ENCODE results near the gene RAP1GDS1.

Gene RAP1GDS1, protein sequence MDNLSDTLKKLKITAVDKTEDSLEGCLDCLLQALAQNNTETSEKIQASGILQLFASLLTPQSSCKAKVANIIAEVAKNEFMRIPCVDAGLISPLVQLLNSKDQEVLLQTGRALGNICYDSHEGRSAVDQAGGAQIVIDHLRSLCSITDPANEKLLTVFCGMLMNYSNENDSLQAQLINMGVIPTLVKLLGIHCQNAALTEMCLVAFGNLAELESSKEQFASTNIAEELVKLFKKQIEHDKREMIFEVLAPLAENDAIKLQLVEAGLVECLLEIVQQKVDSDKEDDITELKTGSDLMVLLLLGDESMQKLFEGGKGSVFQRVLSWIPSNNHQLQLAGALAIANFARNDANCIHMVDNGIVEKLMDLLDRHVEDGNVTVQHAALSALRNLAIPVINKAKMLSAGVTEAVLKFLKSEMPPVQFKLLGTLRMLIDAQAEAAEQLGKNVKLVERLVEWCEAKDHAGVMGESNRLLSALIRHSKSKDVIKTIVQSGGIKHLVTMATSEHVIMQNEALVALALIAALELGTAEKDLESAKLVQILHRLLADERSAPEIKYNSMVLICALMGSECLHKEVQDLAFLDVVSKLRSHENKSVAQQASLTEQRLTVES

GRCh38 chr4:98260579-98261404 is at the start of gene RAP1GDS1:
TSS of gene RAP1GDS1 (plus strand) at chr4:98261384. CDS start at chr4:98261566, 182 bp downstream.
- H3K4me1 ChIP-seq (ENCODE audit: insufficient read depth, low read length), result peaks cover 21% of the 10 kb centered on the region
- H3K9ac ChIP-seq (ENCODE audit: low read length), result peak within 1 kb of the TSS; percentile 92
- H3K27ac ChIP-seq (ENCODE audit: low read depth, low read length), result peak within 1 kb of the TSS; percentile 98
- no peaks in the 10 kb centered on the region for H3K36me3 ChIP-seq (ENCODE audit: insufficient read depth, low read length)
- no peaks in the 10 kb centered on the region for H3K27me3 ChIP-seq (ENCODE audit: control insufficient read depth in 1 of 2, insufficient read depth in 2 of 2, low read length in 2 of 2)
- H3K9me3 ChIP-seq (ENCODE audit: low read length), result no peaks in the 10 kb centered on the region
- H3K4me3 ChIP-seq (ENCODE audit: low read depth in 1 of 2, low read length in 2 of 2), result peak within 1 kb of the TSS; percentile 73 to 90

DNA sequence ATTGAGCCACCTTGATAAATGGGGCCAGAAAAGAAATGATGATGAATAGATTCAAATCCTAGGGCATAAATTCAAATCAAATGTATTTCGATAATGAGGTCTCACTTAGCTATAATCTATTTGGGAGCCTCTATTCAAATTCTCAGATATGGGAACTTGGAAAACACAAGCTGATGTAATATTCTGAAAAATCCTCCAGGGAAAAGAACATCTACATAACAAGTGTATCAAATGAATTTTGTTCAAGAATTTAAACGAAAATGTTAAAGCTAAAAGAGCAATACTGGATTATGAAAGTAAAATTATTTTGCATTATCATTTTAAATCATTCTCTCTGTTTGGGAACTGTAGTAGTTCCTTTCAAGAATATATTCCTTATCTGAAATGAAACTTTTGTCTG is 38.9 kb upstream of the RAP1GDS1 start:
- Histone ChIP-seq H3K27me3 (ENCODE audit: control insufficient read depth in 1 of 2, insufficient read depth in 2 of 2, low read length in 2 of 2) (no peaks in the 10 kb centered on the region), H3K9me3 (ENCODE audit: low read length) (no peaks in the 10 kb centered on the region), H3K4me3 (ENCODE audit: low read depth in 1 of 2, low read length in 2 of 2) (no peak overlapping the region), H3K27ac (ENCODE audit: low read depth, low read length) (no peak overlapping the region), H3K9ac (ENCODE audit: low read length) (no peak overlapping the region), H3K36me3 (ENCODE audit: insufficient read depth, low read length) (no peaks in the 10 kb centered on the region), H3K4me1 (ENCODE audit: insufficient read depth, low read length) (no peaks in the 10 kb centered on the region)

DNA sequence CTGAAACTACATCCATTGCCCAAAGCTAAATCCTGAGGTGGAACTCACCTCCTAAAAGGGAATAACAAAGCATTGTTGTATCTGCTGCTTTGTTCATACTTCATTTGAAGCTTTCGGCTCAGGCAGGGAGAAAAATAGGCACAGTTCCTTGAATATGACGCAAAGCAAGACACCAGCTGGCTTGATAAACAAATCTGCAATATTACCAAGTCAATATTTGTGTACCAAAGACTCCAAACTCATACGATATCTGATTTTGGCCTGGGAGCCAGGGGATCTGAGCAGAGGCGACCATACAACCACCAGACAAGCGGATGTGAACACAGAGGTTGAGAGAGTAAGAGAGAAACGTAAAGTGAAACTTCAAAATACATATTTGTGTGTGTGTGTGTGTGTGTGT is 34.8 kb upstream of the RAP1GDS1 start:
- no peaks in the 10 kb centered on the region for H3K9me3 ChIP-seq (ENCODE audit: low read length)
- no peak overlapping the region for H3K27ac ChIP-seq (ENCODE audit: low read depth, low read length)
- no peak overlapping the region for H3K4me3 ChIP-seq (ENCODE audit: low read depth in 1 of 2, low read length in 2 of 2)

DNA sequence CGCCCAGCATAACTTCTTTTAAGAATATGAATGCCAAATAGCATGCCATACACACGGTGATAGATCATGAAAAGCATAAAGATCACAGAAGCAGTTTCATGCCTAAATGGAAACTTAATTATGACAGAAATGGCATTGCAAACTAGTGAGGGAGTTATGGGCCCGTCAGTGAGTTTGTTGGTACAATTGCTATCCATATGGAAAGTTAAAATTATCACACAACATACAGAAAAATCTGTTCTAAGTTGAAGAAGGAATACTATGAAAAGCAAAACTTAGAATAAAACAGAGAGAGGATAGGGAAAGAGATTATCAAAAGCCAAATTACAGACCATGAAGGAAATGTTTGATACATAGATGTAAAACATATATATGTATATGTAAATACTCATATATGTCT is 30.2 kb upstream of the RAP1GDS1 start:
- Histone ChIP-seq H3K27me3 (ENCODE audit: control insufficient read depth in 1 of 2, insufficient read depth in 2 of 2, low read length in 2 of 2) (no peaks in the 10 kb centered on the region), H3K36me3 (ENCODE audit: insufficient read depth, low read length) (no peaks in the 10 kb centered on the region), H3K27ac (ENCODE audit: low read depth, low read length) (no peak overlapping the region), H3K4me1 (ENCODE audit: insufficient read depth, low read length) (no peaks in the 10 kb centered on the region), H3K9ac (ENCODE audit: low read length) (no peak overlapping the region), H3K9me3 (ENCODE audit: low read length) (no peaks in the 10 kb centered on the region), H3K4me3 (ENCODE audit: low read depth in 1 of 2, low read length in 2 of 2) (no peak overlapping the region)

More for the DNA sequence above, 34.8 kb upstream of the RAP1GDS1 start:
- H3K36me3 ChIP-seq (ENCODE audit: insufficient read depth, low read length), result no peaks in the 10 kb centered on the region
- H3K4me1 ChIP-seq (ENCODE audit: insufficient read depth, low read length), result no peaks in the 10 kb centered on the region
- H3K27me3 ChIP-seq (ENCODE audit: control insufficient read depth in 1 of 2, insufficient read depth in 2 of 2, low read length in 2 of 2), result no peaks in the 10 kb centered on the region
- H3K9ac ChIP-seq (ENCODE audit: low read length), result no peak overlapping the region

DNA sequence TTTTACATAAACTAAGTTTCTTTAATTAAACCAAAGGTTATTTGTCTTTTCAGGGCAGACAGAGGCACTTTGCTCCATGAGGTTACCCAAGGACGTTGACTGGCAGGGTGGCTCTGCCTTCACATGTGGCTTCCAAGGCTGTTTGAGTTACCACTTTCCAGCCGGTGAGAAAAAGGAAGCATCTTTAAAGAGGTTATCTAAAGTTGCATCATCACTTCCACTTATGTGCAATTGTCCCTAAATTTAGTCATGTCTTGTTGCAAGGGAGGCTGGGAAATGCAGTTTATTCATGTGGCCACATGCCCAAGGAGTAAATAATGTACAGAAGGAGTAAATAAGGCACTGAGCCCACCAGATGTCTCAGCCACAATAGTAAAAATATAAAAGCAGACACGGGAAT is 29.0 kb upstream of the RAP1GDS1 start:
- no peak overlapping the region for H3K9ac ChIP-seq (ENCODE audit: low read length)
- H3K36me3 ChIP-seq (ENCODE audit: insufficient read depth, low read length), result no peaks in the 10 kb centered on the region
- H3K9me3 ChIP-seq (ENCODE audit: low read length), result no peaks in the 10 kb centered on the region
- no peaks in the 10 kb centered on the region for H3K4me1 ChIP-seq (ENCODE audit: insufficient read depth, low read length)
- no peaks in the 10 kb centered on the region for H3K27me3 ChIP-seq (ENCODE audit: control insufficient read depth in 1 of 2, insufficient read depth in 2 of 2, low read length in 2 of 2)
- H3K4me3 ChIP-seq (ENCODE audit: low read depth in 1 of 2, low read length in 2 of 2), result no peak overlapping the region
- no peak overlapping the region for H3K27ac ChIP-seq (ENCODE audit: low read depth, low read length)

DNA sequence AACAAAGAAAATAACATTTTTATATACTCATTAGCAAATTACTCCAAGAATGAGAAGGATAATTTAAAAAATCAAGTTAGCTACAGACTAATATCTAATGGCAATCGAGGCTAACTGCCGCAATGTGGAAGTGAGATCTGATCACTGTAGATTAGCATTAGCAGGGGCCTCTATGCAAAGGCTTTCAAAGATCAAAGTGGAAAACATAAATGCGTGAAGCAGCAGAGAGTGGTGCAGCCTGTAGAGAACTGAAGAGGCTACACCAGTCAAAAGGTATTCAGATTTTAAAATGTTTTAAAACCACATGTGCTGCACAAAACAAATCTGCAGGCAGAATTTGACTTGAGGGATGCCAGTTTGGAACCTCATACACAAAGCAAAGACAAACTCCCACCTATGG is 24.0 kb upstream of the RAP1GDS1 start:
- Histone ChIP-seq H3K9ac (ENCODE audit: low read length) (no peak overlapping the region), H3K27me3 (ENCODE audit: control insufficient read depth in 1 of 2, insufficient read depth in 2 of 2, low read length in 2 of 2) (no peaks in the 10 kb centered on the region), H3K4me3 (ENCODE audit: low read depth in 1 of 2, low read length in 2 of 2) (no peak overlapping the region), H3K4me1 (ENCODE audit: insufficient read depth, low read length) (no peaks in the 10 kb centered on the region), H3K27ac (ENCODE audit: low read depth, low read length) (no peak overlapping the region), H3K36me3 (ENCODE audit: insufficient read depth, low read length) (no peaks in the 10 kb centered on the region), H3K9me3 (ENCODE audit: low read length) (no peaks in the 10 kb centered on the region)

DNA sequence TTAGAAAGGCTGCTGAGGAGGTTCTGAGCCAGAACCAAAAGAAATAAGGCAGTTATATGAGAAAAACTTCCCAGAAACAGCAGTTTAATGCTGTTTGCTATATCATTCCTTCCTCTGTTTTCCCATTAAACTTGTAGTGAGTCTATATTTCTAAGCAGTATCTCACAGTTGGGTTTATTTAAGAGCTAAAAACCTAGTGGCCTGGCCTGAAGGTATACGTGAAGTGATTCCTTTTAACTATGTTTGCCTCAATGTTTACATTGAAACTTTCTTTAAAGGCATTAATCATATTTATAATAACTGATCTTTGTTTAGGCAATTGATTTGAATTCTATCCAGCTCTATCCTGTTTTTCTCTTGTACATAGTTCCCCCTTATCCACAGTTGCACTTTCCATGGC is 19.1 kb upstream of the RAP1GDS1 start:
- Histone ChIP-seq H3K4me1 (ENCODE audit: insufficient read depth, low read length) (no peaks in the 10 kb centered on the region), H3K4me3 (ENCODE audit: low read depth in 1 of 2, low read length in 2 of 2) (no peak overlapping the region), H3K36me3 (ENCODE audit: insufficient read depth, low read length) (no peaks in the 10 kb centered on the region), H3K9me3 (ENCODE audit: low read length) (no peaks in the 10 kb centered on the region), H3K27me3 (ENCODE audit: control insufficient read depth in 1 of 2, insufficient read depth in 2 of 2, low read length in 2 of 2) (no peaks in the 10 kb centered on the region), H3K27ac (ENCODE audit: low read depth, low read length) (no peak overlapping the region), H3K9ac (ENCODE audit: low read length) (no peak overlapping the region)

- H3K9me3 ChIP-seq (ENCODE audit: low read length), result no peaks in the 10 kb centered on the region
- no peaks in the 10 kb centered on the region for H3K4me1 ChIP-seq (ENCODE audit: insufficient read depth, low read length)
- H3K4me3 ChIP-seq (ENCODE audit: low read depth in 1 of 2, low read length in 2 of 2), result no peak overlapping the region
- no peak overlapping the region for H3K27ac ChIP-seq (ENCODE audit: low read depth, low read length)
- no peaks in the 10 kb centered on the region for H3K27me3 ChIP-seq (ENCODE audit: control insufficient read depth in 1 of 2, insufficient read depth in 2 of 2, low read length in 2 of 2)
- no peak overlapping the region for H3K9ac ChIP-seq (ENCODE audit: low read length)
- H3K36me3 ChIP-seq (ENCODE audit: insufficient read depth, low read length), result no peaks in the 10 kb centered on the region
These were observed 18.6 kb upstream of the RAP1GDS1 start for GRCh38 chr4:98242538-98242937.

- Histone ChIP-seq H3K4me1 (ENCODE audit: insufficient read depth, low read length) (no peaks in the 10 kb centered on the region), H3K9me3 (ENCODE audit: low read length) (no peaks in the 10 kb centered on the region), H3K36me3 (ENCODE audit: insufficient read depth, low read length) (no peaks in the 10 kb centered on the region), H3K27me3 (ENCODE audit: control insufficient read depth in 1 of 2, insufficient read depth in 2 of 2, low read length in 2 of 2) (no peaks in the 10 kb centered on the region), H3K4me3 (ENCODE audit: low read depth in 1 of 2, low read length in 2 of 2) (no peak overlapping the region), H3K9ac (ENCODE audit: low read length) (no peak overlapping the region), H3K27ac (ENCODE audit: low read depth, low read length) (no peak overlapping the region)
These were observed 16.0 kb upstream of the RAP1GDS1 start for GRCh38 chr4:98245226-98245625.

DNA sequence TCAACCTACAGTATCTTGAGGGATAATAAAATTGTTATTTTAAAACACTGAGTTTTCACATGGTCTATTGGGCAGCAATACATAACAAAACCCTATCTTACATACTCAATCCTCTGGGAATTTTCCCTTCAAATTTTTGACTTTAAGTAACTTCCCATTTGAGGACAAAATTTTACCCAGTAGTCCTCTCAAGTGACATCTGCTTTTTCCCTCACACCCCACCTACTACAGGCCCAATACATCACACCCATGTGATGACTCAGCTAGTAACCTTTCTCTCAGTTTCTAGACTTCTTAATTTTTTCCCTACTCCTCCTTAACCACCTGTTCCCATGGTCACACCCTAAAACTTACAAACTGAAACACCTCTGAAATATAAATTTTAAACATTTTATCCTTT is 12.2 kb upstream of the RAP1GDS1 start:
- H3K9ac ChIP-seq (ENCODE audit: low read length), result no peak overlapping the region
- H3K9me3 ChIP-seq (ENCODE audit: low read length), result no peaks in the 10 kb centered on the region
- H3K36me3 ChIP-seq (ENCODE audit: insufficient read depth, low read length), result no peaks in the 10 kb centered on the region
- H3K4me3 ChIP-seq (ENCODE audit: low read depth in 1 of 2, low read length in 2 of 2), result no peak overlapping the region
- no peak overlapping the region for H3K27ac ChIP-seq (ENCODE audit: low read depth, low read length)
- no peaks in the 10 kb centered on the region for H3K27me3 ChIP-seq (ENCODE audit: control insufficient read depth in 1 of 2, insufficient read depth in 2 of 2, low read length in 2 of 2)
- H3K4me1 ChIP-seq (ENCODE audit: insufficient read depth, low read length), result no peaks in the 10 kb centered on the region

DNA sequence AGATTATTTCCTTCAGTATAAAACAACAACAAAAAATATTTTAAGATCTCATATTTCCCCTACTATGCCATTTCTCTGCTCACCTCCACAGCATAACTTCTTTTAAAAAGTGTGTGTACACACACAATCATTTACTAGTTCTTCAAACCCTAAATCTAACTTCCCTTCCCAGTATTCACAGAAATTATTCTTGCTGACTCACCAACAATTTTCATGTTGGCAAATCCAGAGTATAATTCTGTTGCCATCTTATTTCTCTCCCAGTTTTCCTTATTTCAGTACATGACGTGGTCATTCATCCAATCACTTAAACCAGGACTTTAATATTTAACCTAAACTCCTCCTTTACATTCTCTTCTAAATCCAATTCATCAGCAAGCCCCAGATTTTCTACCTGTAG is 11.4 kb upstream of the RAP1GDS1 start:
- Histone ChIP-seq H3K27me3 (ENCODE audit: control insufficient read depth in 1 of 2, insufficient read depth in 2 of 2, low read length in 2 of 2) (no peaks in the 10 kb centered on the region), H3K4me1 (ENCODE audit: insufficient read depth, low read length) (no peaks in the 10 kb centered on the region), H3K9ac (ENCODE audit: low read length) (no peak overlapping the region), H3K4me3 (ENCODE audit: low read depth in 1 of 2, low read length in 2 of 2) (no peak overlapping the region), H3K9me3 (ENCODE audit: low read length) (no peaks in the 10 kb centered on the region), H3K36me3 (ENCODE audit: insufficient read depth, low read length) (no peaks in the 10 kb centered on the region), H3K27ac (ENCODE audit: low read depth, low read length) (no peak overlapping the region)

All from muscle layer of colon (tissue), 2 donors.